HG03558 (cell line): ENCODE results near the gene NDUFS7.
A peak's percentile ranks its signal among the peaks of the same experiment; 100 is the strongest.

Experiments used
- ATAC-seq: cut with Tn5 transposase; IDR thresholded peaks from one replicate; pipeline ENCODE4 v1.9.1; 2021; ENCODE audit warnings: moderate number of reproducible peaks; ENCODE audit not compliant: unreplicated experiment; ENCODE audit errors: extremely low read depth

Gene NDUFS7

DNA sequence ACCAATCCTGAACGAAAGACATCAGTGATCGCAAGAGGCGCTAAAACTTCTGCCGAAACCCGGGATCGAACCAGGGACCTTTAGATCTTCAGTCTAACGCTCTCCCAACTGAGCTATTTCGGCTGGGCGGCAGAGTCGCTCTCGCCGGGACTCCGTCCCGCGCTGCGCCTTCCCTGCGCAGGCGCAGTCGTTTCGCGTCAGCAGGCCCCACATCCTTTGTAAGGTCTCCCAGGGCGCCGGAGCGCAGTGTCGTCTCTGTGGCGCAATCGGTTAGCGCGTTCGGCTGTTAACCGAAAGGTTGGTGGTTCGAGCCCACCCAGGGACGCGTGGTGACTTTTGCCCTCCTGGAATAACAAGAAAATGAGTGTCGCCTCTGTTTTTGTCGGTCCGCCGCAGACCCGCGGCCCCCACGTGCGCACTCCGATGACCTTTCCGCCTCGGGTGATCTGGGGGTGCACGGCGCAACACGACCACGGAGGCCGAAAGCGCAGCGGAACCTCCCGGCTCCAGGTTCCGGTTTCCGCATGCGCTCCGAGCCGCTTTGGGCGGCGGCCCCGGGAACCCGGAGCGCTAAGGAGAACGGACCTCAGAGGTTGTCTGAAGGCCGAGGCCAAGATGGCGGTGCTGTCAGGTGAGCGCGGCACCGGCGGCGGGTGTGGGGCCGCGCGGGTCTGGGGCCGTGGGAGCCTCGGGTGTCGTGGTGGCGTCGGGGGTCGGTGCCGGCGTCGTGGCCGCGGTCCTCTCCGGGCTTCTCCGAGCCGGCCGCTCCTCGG is at the start of gene NDUFS7:
NDUFS7 (plus strand) TSS at position 596 of the 773 bp plus-strand sequence; CDS start at position 616, 20 bp downstream.
- peak; percentile 59 for ATAC-seq

GRCh38 chr19:1336079-1336684 is 47.5 kb upstream of the NDUFS7 start:
- ATAC-seq = no peak

GRCh38 chr19:1340681-1341469 is 42.8 kb upstream of the NDUFS7 start:
- ATAC-seq = no peak

DNA sequence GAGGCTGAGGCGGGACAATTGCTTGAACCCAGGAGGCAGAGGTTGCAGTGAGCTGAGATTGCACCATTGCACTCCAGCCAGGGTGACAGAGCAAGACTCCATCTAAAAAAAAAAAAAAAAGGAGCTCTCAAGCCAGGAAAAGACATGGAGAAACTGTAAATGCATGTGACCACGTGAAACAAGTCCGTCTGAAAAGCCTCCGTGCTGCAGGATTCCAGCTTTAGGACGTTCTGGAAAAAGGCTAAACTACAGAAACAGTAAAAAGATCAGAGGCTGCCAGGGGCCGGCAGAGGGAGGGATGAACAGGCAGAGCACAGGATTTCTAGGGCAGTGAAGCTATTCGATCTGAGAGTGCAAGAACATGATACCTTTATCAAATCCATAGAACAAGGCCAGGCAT is 40.7 kb upstream of the NDUFS7 start:
- no peak for ATAC-seq

DNA sequence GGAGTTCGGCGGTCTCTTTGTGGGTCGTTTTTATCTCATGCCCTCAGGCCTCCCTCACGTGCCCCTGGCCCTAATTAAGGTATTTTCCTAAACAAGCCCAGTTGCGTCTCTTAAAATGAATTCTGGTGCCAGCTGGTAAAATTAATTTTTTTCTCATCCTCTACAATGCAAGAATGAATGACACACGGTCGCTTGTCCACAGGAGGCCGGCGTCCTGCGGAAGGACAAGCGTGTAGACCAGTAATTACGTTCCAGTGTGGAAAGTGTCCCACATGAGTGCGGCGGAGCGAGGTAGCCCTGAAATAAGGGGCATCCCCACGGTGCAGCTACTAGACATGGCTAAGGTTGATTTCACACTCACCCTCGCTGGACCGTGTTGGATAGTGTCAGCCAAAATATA is 34.5 kb upstream of the NDUFS7 start:
- ATAC-seq = no peak

GRCh38 chr19:1350867-1351266 is 32.8 kb upstream of the NDUFS7 start:
- no peak for ATAC-seq

DNA sequence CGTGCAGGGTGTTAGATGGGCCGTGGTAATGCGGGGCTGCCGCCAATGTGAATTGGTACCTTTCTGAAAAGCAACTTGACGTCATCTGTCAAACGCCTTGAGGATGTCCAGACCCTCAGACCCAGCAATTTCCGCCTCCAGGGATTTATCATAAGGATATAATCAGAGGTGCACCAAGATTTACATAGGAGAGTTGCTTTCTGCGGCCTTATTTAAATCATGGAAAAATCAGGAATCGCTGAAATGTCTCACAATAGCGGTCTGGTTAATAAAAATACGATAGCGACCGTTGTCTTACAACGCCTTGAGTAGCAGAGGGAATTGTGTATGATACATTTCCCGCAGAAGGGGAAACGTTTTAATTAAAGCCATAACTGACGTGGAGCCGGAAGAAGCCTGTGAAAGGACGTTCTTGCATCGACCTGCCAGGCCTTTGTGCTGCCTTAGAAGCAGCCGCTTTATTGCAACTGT is 32.3 kb upstream of the NDUFS7 start:
- ATAC-seq = no peak

DNA sequence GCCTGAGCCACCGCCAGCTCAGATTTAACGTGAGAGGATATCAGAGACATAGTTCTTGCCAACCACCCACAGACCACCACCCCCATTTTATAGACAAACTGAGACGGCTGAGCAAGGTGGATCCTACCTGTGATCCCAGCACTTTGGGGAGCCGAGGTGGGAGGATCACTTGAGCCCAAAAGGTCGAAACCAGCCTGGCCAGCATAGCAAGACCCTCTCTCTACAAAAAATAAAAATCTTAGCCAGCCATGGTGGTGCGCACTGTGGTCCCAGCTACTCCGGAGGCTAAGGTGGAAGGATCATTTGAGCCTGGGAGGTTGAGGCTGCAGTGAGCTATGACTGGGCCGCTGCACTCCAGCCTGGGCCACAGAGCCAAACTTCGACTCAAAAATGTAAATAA is 30.6 kb upstream of the NDUFS7 start:
- ATAC-seq = no peak

- no peak for ATAC-seq
Measured at GRCh38 chr19:1354970-1355567, 28.6 kb upstream of the NDUFS7 start.

GRCh38 chr19:1355568-1356507 is 27.9 kb upstream of the NDUFS7 start:
- no peak for ATAC-seq

DNA sequence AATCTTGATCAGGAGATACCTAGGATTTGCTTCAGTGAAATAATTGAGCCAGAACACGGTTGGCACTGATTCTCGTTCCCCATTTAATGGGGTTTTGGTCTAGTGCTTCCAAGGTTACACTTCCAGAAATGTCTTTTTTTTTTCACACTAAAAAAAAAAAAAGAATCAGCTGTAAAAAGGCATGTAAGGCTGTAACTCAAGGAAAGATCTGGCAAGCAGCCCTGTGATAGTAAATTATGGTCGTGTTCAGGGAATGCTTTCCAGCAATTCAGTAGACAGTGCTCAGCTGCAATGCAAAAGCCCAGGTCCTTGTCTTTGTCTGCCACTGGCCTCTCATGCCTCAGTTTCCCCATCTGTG is 27.2 kb upstream of the NDUFS7 start:
- no peak for ATAC-seq

GRCh38 chr19:1357531-1358109 is 26.1 kb upstream of the NDUFS7 start:
- no peak for ATAC-seq

DNA sequence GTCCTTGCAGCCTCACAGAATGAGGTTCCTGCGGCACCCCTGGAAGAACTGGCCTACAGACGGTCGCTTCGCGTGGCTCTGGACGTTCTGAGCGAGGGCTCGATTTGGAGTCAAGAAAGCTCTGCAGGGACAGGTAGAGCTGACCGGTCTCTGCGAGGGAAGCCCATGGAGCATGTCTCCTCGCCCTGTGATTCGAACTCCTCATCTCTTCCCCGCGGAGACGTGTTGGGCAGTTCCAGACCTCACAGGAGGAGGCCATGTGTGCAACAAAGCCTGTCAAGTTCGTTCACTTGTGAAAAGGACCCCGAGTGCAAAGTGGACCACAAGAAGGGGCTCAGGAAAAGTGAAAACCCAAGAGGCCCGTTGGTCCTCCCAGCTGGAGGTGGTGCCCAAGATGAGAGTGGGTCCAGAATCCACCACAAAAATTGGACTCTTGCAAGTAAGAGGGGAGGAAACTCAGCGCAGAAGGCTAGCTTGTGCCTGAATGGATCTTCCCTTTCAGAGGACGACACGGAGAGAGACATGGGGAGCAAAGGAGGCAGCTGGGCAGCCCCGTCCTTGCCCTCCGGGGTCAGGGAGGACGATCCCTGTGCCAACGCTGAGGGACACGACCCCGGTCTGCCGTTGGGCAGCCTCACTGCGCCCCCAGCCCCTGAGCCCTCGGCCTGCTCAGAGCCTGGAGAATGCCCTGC is 23.4 kb upstream of the NDUFS7 start:
- ATAC-seq = no peak

DNA sequence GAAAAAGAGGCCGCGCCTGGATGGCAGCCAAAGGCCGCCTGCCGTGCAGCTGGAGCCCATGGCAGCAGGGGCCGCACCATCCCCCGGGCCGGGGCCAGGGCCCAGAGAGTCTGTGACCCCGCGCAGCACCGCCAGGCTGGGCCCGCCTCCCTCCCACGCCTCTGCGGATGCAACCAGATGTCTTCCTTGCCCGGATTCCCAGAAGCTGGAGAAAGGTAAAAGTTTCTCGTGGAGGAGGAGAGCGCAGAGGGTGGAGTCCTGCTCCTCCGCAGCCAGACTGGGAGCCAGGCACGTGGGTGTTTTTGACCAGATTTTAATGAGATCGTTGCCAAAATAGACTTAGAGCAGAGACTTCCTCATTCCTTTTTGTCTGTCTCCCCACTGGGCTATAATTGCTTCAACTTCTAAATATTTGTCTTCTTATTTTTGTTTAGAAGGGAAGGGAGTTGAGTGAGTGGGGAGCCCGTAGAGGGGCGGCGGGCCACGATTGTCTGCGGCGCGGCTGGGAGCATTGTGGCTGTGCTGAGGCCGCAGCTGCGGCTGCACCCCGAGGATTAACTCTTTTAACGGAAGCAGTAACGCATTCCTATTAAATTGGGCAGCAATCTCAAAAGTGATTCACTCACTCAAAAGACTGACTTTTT is 22.8 kb upstream of the NDUFS7 start:
- no peak for ATAC-seq

DNA sequence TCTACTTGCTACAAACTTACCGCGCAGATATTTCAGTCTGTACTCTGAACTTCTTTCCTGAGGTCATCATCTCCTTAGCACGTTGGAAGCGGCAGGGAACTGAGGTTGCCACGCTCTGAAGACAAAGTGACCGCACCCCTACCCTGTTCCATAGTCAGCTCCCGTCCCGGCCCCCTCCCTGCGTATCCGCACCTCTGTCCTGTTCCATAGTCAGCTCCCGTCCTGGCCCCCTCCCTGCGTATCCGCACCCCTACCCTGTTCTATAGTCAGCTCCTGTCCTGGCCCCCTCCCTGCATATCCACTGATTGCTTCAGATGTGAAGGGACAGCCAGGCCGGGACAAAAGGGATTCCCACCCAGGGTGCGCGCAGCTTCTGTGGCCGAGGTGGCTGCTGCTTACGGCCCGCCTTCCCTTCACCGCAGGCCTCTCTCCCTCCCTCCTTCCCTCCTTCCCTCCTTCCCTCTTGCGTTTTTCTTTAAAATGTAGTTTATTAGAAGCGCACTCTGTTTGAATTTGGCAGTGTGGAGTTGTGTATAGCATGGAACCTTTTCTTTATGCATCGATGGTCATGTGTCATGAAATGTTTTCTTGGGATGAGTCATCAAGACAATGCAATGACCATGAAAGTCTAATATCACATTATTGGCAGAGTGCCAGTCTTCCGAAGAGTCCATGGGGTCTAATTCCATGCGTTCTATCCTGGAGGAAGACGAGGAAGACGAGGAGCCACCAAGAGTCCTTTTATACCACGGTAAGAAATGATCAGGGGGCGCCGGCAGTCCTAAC is 21.9 kb upstream of the NDUFS7 start:
- no peak for ATAC-seq

GRCh38 chr19:1362387-1363257 is 21.1 kb upstream of the NDUFS7 start:
- ATAC-seq = no peak

- ATAC-seq = no peak
Measured at GRCh38 chr19:1363599-1363998, 20.1 kb upstream of the NDUFS7 start.
